ENCODE results near the gene SNRPN.
"Not testable (repeated sequence)": the region's sequence is repeated elsewhere in the genome, so short reads cannot be mapped to it uniquely, and the experiment has no call there.

The SNRPN gene

GRCh38 chr15:24971772-24972171 lies 17.0 kb downstream of the SNRPN start:
- DNase-seq = no peak

GRCh38 chr15:24972707-24973106 lies 17.9 kb downstream of the SNRPN start:
- not testable (repeated sequence) for DNase-seq

- DNase-seq = no peak
These were observed 22.1 kb downstream of the SNRPN start for GRCh38 chr15:24976932-24977331.

GRCh38 chr15:24977686-24978085 lies 22.9 kb downstream of the SNRPN start:
- DNase-seq = no peak

- no peak for DNase-seq
These were observed 30.4 kb downstream of the SNRPN start for GRCh38 chr15:24985224-24985623.

- DNase-seq = no peak
These were observed 31.9 kb downstream of the SNRPN start for GRCh38 chr15:24986653-24987052.

GRCh38 chr15:25019434-25019833 lies 64.6 kb downstream of the SNRPN start:
- DNase-seq = no peak

GRCh38 chr15:25022233-25022632 lies 67.4 kb downstream of the SNRPN start:
- DNase-seq = no peak
